Fibroblast of peridontal ligament (primary cell): ENCODE measurements around the gene DLL1.
"Not testable (repeated sequence)": the region's sequence is repeated elsewhere in the genome, so short reads cannot be mapped to it uniquely, and the experiment has no call there.

Experiments used
- DNase-seq: peaks from one replicate; pipeline ENCODE4 v3.0.0-alpha.2; 2010; ENCODE audit errors: extremely low read depth

The DLL1 gene

DNA sequence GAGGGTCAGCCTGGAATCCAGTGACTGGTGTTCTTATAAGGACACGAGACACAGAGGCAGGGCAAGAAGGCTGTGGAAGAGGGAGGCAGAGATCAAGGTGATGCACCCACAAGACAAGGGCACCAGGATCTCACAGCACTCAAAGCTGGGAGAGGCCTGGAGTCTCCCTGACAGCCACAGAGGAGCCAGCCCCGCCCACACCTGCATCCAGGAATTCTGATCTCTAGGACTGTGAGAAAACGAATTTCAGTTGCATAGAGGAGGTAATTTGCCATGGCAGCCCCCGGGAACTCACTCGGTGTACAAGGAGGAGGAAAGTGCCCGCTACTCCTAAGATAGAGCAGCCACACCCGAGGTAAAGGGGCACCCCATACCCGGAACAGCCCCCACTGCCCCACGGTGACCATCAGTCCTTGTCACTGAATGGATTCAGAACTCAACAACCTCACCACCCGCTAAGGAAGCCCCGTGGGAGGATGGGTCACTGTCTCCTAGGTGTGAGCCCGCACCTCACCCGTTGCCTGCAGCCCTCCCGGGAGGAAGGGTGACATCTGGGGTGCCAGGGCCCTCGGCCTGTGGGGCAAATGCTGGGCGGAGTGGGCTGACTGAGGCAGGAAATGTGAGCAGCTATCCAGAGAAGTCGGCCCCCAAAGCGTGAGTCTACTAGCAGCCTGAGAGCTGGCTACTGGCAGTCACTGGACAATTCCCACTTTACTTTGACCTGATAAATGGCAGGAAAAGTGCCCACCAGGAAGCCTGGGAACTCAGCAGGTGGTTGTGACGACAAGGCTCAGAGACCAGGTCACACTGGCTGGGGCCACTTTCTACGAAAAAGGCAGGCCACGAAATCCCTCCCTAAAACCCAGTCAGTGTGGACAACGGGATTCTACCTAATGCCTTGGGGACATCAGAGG, 22.4 kb downstream of the DLL1 start:
- DNase-seq, result no peak

DNA sequence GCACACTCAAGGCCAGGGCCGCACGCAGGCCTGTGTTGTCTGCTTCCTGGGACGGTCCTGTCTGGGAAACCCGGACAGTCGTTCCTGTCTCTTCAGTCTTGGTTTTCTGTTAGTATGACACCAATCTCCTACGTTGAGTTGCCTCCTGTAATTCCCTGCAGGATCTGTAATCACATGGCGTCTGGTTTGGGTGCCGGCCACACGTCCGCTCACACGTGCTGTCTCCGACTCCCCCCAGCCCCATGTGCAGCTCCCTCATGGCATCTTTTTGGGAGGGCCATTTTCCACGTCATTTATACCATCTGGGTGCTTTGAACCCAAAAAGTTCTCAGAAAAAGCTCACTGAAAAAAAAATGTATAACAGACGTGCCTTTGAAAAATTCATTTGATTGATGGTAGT, 23.2 kb downstream of the DLL1 start:
- no peak for DNase-seq

DNA sequence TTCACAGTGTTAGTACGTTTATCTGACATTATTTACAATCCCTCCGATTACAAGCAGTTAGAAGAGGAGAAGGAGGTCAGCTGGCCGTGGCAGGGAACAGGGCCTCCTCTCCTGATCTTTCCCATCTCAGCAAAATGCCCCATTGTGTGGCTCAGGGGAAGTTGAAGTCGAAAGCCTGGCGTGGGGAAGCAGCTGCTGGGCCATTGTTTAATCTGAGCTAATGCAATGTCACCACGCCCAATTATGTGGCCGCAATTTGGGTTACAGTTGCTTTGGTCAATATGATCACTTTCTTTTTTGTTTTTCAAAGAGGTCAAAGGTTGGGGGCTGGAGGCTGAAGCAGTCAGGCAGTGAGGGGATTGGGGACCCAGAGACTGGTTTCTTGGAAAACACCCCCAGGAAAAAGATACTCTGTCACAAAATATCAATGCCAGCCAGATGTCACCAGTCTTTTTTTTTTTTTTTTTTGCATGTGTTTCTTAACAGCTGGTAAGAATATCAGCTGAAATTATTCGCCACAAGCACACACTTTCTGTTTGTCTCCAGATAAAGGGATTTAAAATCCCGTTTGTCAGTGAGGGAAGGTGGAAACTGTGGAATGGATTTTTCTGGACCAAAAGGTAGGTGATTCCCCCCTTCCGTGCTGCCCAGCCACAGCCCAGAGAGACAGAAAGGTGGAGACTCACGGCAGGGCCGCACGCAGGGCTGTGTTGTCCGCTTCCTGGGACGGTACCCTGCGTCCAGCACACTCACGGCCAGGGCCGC, 24.6 kb downstream of the DLL1 start:
- no peak for DNase-seq

GRCh38 chr6:170265655-170266054, 25.2 kb downstream of the DLL1 start:
- no peak for DNase-seq

- not testable (repeated sequence) for DNase-seq
Measured at GRCh38 chr6:170264644-170265043, 26.2 kb downstream of the DLL1 start.

- DNase-seq, result no peak
Measured at GRCh38 chr6:170264086-170264485, 26.8 kb downstream of the DLL1 start.

GRCh38 chr6:170263410-170263809, 27.5 kb downstream of the DLL1 start:
- no peak for DNase-seq

DNA sequence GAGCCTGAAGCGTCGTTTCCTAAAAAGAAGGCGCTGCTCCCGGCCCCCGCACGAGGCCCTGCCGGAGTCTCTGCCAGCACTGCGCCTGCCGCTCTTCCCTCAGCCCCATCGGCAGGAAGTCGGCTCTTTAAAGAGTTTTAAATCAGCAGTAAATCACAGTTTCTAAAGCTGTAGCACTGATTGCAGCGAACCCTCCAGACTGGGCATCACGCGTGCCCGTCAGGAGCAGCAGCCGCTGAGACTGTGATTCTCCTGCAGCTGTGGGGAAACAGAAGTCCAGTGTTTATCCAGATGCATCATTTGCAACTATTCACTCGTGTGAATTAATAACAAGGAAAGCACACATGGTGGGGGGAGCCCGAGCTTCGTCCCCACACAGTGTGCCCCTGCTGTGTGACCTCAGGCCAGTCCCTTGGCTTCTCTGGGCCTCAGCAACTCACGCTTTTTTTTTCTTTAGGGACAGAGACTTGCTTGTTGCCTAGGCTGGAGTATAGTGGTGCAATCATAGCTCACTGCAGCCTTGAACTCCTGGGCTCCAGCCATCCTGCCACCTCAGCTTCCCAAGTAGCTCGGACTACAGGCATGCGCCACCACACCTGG, 28.3 kb downstream of the DLL1 start:
- no peak for DNase-seq

DNA sequence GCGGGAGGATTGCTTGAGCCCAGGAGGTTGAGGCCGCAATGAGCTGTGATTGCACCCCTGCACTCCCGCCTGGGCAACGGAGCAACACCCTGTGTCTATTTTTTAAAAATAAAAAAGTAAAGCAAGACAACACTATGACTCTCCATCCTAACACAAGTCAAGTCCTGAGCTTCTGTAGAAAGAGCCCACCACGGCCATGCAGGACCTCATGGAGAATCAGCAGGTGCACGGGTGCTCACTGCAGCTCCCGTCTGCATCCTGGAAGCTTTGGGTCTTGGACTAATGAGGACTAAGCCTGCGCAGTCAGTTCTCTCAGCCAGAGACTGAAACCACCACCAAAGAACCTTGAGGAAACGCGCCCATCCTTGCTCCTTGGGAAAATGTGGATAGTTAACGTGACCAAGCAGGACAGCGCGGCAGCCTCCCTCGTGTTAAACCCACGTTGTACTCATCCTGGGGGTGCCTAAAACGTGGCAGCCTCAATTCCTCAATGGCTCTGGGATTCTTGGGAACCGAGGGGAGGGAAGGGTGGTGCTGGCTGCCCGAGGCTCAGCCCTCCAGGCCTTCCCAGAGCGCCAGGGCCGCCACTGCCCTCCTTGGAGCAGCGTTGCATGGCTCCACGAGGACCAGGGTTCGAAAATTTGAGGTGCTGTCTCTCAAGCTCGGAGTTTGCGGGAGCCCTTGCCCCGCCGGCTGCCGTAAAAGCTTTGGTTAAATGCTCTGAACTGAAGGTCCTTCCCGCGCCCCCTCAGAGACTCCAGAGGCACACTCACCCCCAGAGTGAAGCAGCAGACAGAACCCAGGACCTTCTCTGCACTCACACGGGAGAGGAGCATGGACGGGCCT, 29.0 kb downstream of the DLL1 start:
- no peak for DNase-seq

GRCh38 chr6:170260686-170261085, 30.2 kb downstream of the DLL1 start:
- DNase-seq, result no peak

- DNase-seq, result no peak
Measured at GRCh38 chr6:170259278-170259677, 31.6 kb downstream of the DLL1 start.

- DNase-seq, result no peak
Measured at GRCh38 chr6:170258407-170258806, 32.5 kb downstream of the DLL1 start.

DNA sequence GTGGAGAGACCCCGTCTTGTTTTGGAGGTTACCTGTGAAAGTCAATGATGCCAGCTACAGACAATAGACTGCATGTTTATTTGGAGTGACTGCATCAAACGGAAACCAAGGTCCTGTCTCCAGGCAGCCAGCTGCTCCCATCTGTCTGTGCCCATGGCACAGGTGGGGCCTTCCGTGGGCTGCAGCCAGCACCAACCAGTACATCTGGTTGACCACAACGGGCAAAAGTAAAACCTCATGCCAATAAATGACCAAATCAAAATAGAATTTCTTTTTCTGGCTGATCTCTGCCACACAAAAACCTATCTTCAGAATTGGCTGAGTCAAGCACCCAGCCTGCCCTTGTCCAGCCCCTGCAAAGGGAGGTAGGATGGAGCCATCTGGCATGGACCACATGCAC, 33.5 kb downstream of the DLL1 start:
- DNase-seq, result no peak

- DNase-seq, result no peak
Measured at GRCh38 chr6:170256641-170257040, 34.2 kb downstream of the DLL1 start.

DNA sequence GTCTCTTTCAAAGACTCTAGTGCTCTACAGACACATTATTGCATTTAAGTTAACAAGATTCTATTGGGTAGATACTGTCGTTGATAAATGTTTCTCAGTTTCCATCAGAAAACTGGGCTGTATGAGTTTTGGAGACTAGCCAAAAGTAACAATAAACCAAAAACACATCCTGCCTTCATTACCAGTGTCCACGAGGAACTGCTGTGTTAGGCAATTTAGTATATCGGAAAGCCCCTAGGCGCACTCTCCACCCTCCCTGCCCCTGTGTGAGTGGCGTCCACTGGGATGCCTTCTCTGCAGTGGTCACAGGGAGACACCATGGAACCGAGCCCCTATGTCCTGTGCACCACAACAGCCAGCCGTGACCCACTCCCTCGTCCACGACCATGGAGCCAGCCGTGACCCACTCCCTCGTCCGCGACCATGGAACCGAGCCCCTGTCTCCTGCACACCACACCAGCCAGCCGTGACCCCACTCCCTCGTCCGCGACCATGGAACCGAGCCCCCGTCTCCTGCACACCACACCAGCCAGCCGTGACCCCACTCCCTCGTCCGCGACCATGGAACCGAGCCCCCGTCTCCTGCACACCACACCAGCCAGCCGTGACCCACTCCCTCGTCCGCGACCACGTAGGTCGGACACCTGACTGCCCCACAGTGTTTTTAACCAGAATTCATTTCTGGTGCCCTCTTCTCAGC, 35.3 kb downstream of the DLL1 start:
- no peak for DNase-seq

DNA sequence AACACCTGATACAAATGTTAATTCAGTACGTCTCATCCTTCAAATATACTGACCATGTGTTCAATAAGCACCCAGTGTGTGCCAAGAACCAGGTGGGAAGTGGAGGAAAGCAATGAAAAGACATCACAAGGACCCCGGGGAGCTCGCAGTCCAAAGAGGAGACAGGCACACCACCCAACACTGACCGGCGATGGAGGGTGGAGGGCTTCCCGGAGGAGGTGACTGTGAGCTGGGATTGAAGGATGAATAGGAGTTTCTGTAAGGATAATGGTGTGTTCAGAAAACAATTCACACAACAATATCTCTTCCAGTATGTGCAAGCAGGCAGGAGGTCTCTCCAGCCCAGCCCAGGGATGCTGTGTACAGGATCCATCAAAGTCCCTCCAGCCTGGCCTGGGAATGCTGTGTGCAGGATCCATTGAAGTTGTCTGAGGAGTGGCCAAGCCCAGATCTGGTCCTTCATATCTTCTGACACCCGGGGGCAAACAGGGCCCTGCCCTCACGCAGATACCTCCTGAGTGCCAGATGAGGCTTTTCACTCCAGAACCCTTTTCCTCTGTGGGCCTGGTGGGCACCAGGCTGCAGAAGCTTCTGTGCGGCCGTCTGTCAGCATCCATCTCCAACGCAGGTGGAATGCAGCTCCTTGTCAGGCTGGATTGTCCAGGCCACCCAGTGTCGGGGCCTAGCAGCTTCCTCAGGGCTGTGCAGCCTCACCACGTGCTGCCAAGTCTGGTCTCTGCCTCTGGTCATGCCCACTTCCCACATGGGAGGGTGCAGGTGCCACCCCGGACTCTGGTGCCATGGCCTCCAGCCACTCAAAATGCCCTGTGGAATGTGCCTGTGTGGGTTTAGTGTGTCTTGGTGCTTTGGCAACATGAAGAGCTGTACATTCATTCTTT, 36.3 kb downstream of the DLL1 start:
- DNase-seq, result no peak

- no peak for DNase-seq
Measured at GRCh38 chr6:170253910-170254269, 37.0 kb downstream of the DLL1 start.

- DNase-seq, result no peak
Measured at GRCh38 chr6:170253226-170253909, 37.5 kb downstream of the DLL1 start.

DNA sequence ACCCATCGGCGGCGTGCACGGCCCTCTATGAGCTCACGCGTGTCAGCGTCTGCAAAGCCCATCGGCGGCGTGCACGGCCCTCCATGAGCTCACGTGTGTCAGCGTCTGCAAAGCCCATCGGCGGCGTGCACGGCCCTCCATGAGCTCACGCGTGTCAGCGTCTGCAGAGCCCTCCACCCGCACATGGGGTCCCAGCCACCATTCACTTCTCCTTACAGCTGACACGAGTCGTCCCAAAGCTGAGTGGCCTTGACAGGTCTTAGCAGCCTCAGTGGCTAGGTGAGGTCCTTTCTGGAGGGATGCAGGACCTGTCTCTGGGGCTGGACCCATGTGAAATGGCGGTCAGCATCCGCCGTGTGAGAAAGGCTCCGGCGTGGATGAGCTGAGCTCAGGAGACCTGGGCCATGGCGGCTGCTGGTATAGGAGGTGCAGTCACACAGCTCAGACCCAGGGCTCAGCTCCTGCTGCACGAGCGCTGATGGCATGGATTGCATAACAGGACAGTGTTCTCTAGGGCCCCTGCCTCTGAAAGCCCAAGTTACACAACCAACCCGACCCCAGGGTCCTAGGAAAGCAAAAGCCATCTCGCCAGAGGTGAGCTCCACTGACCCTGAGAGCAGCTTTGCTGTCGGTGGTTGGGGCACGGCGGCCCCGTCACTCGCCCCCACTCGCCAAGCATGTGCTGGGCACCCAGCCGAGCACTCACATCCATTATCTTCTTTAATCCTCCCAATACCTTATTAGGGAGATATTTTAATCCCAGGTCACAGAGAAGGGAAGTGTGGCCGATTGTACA, 38.9 kb downstream of the DLL1 start:
- no peak for DNase-seq
